ENCODE results near the gene PIK3R2. TPM values are rescaled to one million over a fixed set of nuclear protein-coding genes. Genes with fewer than 3 reads are reported as not detected.

The PIK3R2 gene
- total and polyA plus RNA-seq, 2 of the 8 experiments (the other 6 are each of a cell fraction or from before 2014, with no cell fraction given) = 21.7 to 57.1 TPM

DNA sequence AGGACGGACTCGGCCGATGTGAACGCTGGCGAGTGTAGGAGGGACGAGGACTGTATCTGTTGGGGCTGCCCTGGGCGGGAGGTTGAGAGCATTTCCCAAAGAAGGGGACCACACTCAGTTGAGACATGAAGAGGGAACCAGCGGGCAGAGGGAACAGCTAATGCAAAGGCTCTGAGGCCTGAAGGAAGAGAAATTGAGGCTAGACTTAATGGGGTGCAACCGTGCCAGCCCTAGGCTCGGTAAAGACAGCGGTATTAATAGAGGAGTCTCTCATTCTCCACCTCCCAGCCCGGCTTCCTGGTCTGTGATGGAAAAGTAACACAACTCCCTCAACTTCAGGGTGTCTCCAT is 41.2 kb downstream of the PIK3R2 start:
- TF ChIP-seq POU5F1 (IDR thresholded peaks at IDR 0.05; ENCODE audit: low read depth, low read length) = no peak
- TF ChIP-seq BACH1 (IDR thresholded peaks at IDR 0.05; ENCODE audit: low read length) = no peak
- TF ChIP-seq NRF1 (IDR thresholded peaks at IDR 0.05; ENCODE audit: low read depth, low read length) = no peak
- no peak for TF ChIP-seq CTBP2 (IDR thresholded peaks at IDR 0.05; ENCODE audit: borderline replicate concordance, insufficient read depth, insufficient read length, low read length)
- TF ChIP-seq, protein P1, sequence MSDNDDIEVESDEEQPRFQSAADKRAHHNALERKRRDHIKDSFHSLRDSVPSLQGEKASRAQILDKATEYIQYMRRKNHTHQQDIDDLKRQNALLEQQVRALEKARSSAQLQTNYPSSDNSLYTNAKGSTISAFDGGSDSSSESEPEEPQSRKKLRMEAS (IDR thresholded peaks at IDR 0.05) = no peak
- no peak for TF ChIP-seq GTF2F1 (IDR thresholded peaks at IDR 0.05; ENCODE audit: borderline replicate concordance, low read depth, low read length)
- Histone ChIP-seq H3K18ac (ENCODE audit: extremely low read depth, low read length) (no peak overlapping the region), H2BK15ac (ENCODE audit: low read length) (no peak overlapping the region), H3K36me3 (ENCODE audit: control insufficient read depth in 2 of 4, insufficient read depth in 4 of 4, low read length in 3 of 4) (peaks cover 9 to 26% (median 10%) of the 10 kb centered on the region in 4 experiments; a peak in 6 of 8 replicates), H3K27ac (ENCODE audit: low read depth, low read length) (no peak overlapping the region), H4K91ac (replicated peaks; ENCODE audit: insufficient read length, low read length) (no peak overlapping the region), H2BK5ac (ENCODE audit: low read depth, low read length) (no peak overlapping the region), H4K20me1 (replicated peaks in 1 of 2; ENCODE audit: control insufficient read depth in 1 of 2, insufficient read depth in 2 of 2, low read length in 2 of 2) (peaks cover 3 to 22% of the 10 kb centered on the region in 2 experiments), H3K79me2 (ENCODE audit: control insufficient read depth in 1 of 2, insufficient read depth in 2 of 2, low read length in 2 of 2) (peaks cover 0 to 4% of the 10 kb centered on the region in 2 experiments; a peak in 1 of 4 replicates), H2AFZ (ENCODE audit: low read length) (no peak overlapping the region), H2BK20ac (ENCODE audit: low read length) (no peak overlapping the region), H3K23me2 (ENCODE audit: low read depth, low read length) (peaks cover 10% of the 10 kb centered on the region), H2BK120ac (replicated peaks; ENCODE audit: low read depth, low read length) (no peak overlapping the region), H3K4me3 (ENCODE audit: extremely low read depth in 1 of 4, insufficient read depth in 2 of 4, low read depth in 3 of 4, low read length in 4 of 4) (peak overlapping the region; percentile 82 to 96 (median 89)), H3K27me3 (replicated peaks in 1 of 4; ENCODE audit: control insufficient read depth in 3 of 4, extremely low read depth in 1 of 4, insufficient read depth in 3 of 4, low read length in 3 of 4) (no peaks in the 10 kb centered on the region), H3K56ac (replicated peaks; ENCODE audit: insufficient read length, low read depth, low read length) (no peak overlapping the region), H3K79me1 (ENCODE audit: low read depth, low read length) (peaks cover 6% of the 10 kb centered on the region; the same call in 1 of the 2 replicates), H4K5ac (ENCODE audit: insufficient read length, low read depth, low read length) (no peak overlapping the region), H3K14ac (ENCODE audit: insufficient read length) (no peak overlapping the region), H4K8ac (ENCODE audit: extremely low read depth, insufficient read depth, low read length) (no peak overlapping the region), H3K4me1 (replicated peaks in 1 of 4; ENCODE audit: control insufficient read depth in 3 of 4, insufficient read depth in 4 of 4, low read length in 3 of 4) (peaks cover 5 to 12% (median 8%) of the 10 kb centered on the region in 4 experiments), H3K4me2 (ENCODE audit: insufficient read depth in 1 of 2, low read depth in 2 of 2, low read length in 2 of 2) (peak overlapping the region; percentile 93 to 94), H3K9me3 (ENCODE audit: insufficient read depth in 2 of 2, low read depth in 1 of 2, low read length in 1 of 2) (no peaks in the 10 kb centered on the region), H2BK12ac (ENCODE audit: low read depth, low read length) (no peak overlapping the region), H3K9ac (replicated peaks in 1 of 4; ENCODE audit: extremely low read depth in 1 of 4, low read depth in 3 of 4, low read length in 3 of 4) (peak overlapping the region in 1 of 4 experiments; percentile 51; a peak in 1 of 7 replicates), H2AK5ac (ENCODE audit: low read depth, low read length) (no peak overlapping the region), H3K23ac (ENCODE audit: insufficient read length) (no peak overlapping the region), H3K4ac (replicated peaks; ENCODE audit: insufficient read length, low read depth, low read length) (no peak overlapping the region)
- FAIRE-seq (no peak), DNase-seq (ENCODE audit: low read depth in 1 of 2, low spot score in 2 of 2) (no peak)
- WGBS, 2 experiments (ENCODE audit: extremely low coverage in 1 of 2, insufficient coverage in 1 of 2, insufficient read length in 1 of 2, insufficient replicate concordance in 2 of 2, low coverage in 1 of 2, low lambda C conversion rate in 2 of 2, missing lambda C conversion rate in 1 of 2) = 75% methylated on average over 12 of the region's 12 CpGs; no CpG with 5 or more reads in 1 of the 2 experiments
- CTCF ChIA-PET (ENCODE audit: partially characterized antibody) = interaction anchor here (0.6 to 2.3 kb wide), 9 partner anchors 16 to 323 kb away, joined by 3 to 12 read pairs (median 4); a partner anchor contains a TSS
- POLR2A ChIA-PET (ENCODE audit: partially characterized antibody) = interaction anchor here (0.6 to 5.8 kb wide), 8 partner anchors 9 to 526 kb away, joined by 3 to 38 read pairs (median 4); partner anchors contain the start of genes IFI30, JUND and RAB3A
